Ectodermal cell (in vitro differentiated cells): ENCODE data around the gene STAB2.

Experiments used
- H3K27ac ChIP-seq: 2 replicates; pipeline ENCODE4 v1.7.0; 2013; ENCODE audit warnings: mild to moderate bottlenecking, low read depth, low read length; ENCODE audit not compliant: insufficient read depth, poor library complexity, severe bottlenecking
- H3K27me3 ChIP-seq: 2 replicates; pipeline ENCODE4 v1.7.0; 2013; ENCODE audit warnings: mild to moderate bottlenecking, low read length; ENCODE audit not compliant: insufficient read depth, control insufficient read depth, poor library complexity, severe bottlenecking
- H3K36me3 ChIP-seq: one replicate; pipeline ENCODE4 v1.7.0; 2013; ENCODE audit warnings: low read length; ENCODE audit not compliant: control insufficient read depth, insufficient read depth
- H3K4me1 ChIP-seq: one replicate; pipeline ENCODE4 v1.7.0; 2013; ENCODE audit warnings: low read length; ENCODE audit not compliant: control insufficient read depth, insufficient read depth
- H3K4me3 ChIP-seq: 2 replicates; pipeline ENCODE4 v1.7.0; 2013; ENCODE audit warnings: low read depth, low read length, control low read depth; ENCODE audit not compliant: insufficient read depth
- H3K9me3 ChIP-seq: 2 replicates; pipeline ENCODE4 v1.7.0; 2013; ENCODE audit warnings: mild to moderate bottlenecking, low read length, moderate library complexity; ENCODE audit not compliant: control insufficient read depth
- WGBS, 2 experiments: methylation state at CpG; one replicate each; pipeline ENCODE4 v1.1.7; 2013; ENCODE audit warnings: missing lambda C conversion rate in 2 of 2; 5-methylcytosine and 5-hydroxymethylcytosine counted together

STAB2 gene

GRCh38 chr12:103665971-103666370 is 78.9 kb downstream of the STAB2 start:
- 17 to 37% methylated on average over 2 to 5 of the region's 5 CpGs for WGBS, 2 experiments
- no peak overlapping the region for H3K4me3 ChIP-seq
- no peak overlapping the region for H3K27ac ChIP-seq
- no peaks in the 10 kb centered on the region for H3K9me3 ChIP-seq
- peaks cover 8% of the 10 kb centered on the region for H3K4me1 ChIP-seq
- H3K36me3 ChIP-seq: no peaks in the 10 kb centered on the region
- no peaks in the 10 kb centered on the region for H3K27me3 ChIP-seq

GRCh38 chr12:103667125-103667524 is 80.1 kb downstream of the STAB2 start:
- WGBS, 2 experiments: 68 to 85% methylated on average over 2 of the region's 2 CpGs
- Histone ChIP-seq H3K36me3 (no peaks in the 10 kb centered on the region), H3K27ac (no peak overlapping the region), H3K9me3 (no peaks in the 10 kb centered on the region), H3K4me3 (no peak overlapping the region), H3K4me1 (peaks cover 8% of the 10 kb centered on the region), H3K27me3 (no peaks in the 10 kb centered on the region)

GRCh38 chr12:103668520-103668919 is 81.4 kb downstream of the STAB2 start:
- Histone ChIP-seq H3K9me3 (no peaks in the 10 kb centered on the region), H3K27ac (no peak overlapping the region), H3K4me1 (peaks cover 8% of the 10 kb centered on the region), H3K4me3 (no peak overlapping the region), H3K36me3 (no peaks in the 10 kb centered on the region), H3K27me3 (no peaks in the 10 kb centered on the region)
- WGBS, 2 experiments: 95% methylated on average over 8 of the region's 8 CpGs

- no CpG with 5 or more reads among the region's 1 CpG for WGBS, 2 experiments
- Histone ChIP-seq H3K9me3 (no peaks in the 10 kb centered on the region), H3K27ac (no peak overlapping the region), H3K4me1 (peaks cover 3% of the 10 kb centered on the region), H3K36me3 (no peaks in the 10 kb centered on the region), H3K27me3 (no peaks in the 10 kb centered on the region), H3K4me3 (no peak overlapping the region)
Observed at GRCh38 chr12:103671367-103671766, 84.3 kb downstream of the STAB2 start.

- no peak overlapping the region for H3K27ac ChIP-seq
- no peak overlapping the region for H3K4me3 ChIP-seq
- no peaks in the 10 kb centered on the region for H3K27me3 ChIP-seq
- peaks cover 3% of the 10 kb centered on the region for H3K4me1 ChIP-seq
- no peaks in the 10 kb centered on the region for H3K36me3 ChIP-seq
- no peaks in the 10 kb centered on the region for H3K9me3 ChIP-seq
- WGBS, 2 experiments: 91 to 94% methylated on average over 9 to 10 of the region's 10 CpGs
Observed at GRCh38 chr12:103672401-103673119, 85.5 kb downstream of the STAB2 start.

GRCh38 chr12:103673487-103673886 is 86.4 kb downstream of the STAB2 start:
- peaks cover 3% of the 10 kb centered on the region for H3K4me1 ChIP-seq
- no peaks in the 10 kb centered on the region for H3K27me3 ChIP-seq
- H3K9me3 ChIP-seq: no peaks in the 10 kb centered on the region
- 93 to 98% methylated on average over 6 of the region's 6 CpGs for WGBS, 2 experiments
- no peak overlapping the region for H3K4me3 ChIP-seq
- no peaks in the 10 kb centered on the region for H3K36me3 ChIP-seq
- no peak overlapping the region for H3K27ac ChIP-seq

- 94 to 96% methylated on average over 10 of the region's 10 CpGs for WGBS, 2 experiments
Observed at GRCh38 chr12:103673891-103674375, 86.9 kb downstream of the STAB2 start.

GRCh38 chr12:103676893-103677292 is 89.8 kb downstream of the STAB2 start:
- H3K27ac ChIP-seq: no peak overlapping the region
- whole genome bisulfite sequencing, 2 experiments: 17 to 56% methylated on average over 1 to 3 of the region's 3 CpGs

More at GRCh38 chr12:103673891-103674375, 86.9 kb downstream of the STAB2 start:
- peaks cover 3% of the 10 kb centered on the region for H3K4me1 ChIP-seq
- no peaks in the 10 kb centered on the region for H3K36me3 ChIP-seq
- H3K9me3 ChIP-seq: no peaks in the 10 kb centered on the region
- no peak overlapping the region for H3K4me3 ChIP-seq
- H3K27me3 ChIP-seq: no peaks in the 10 kb centered on the region
- H3K27ac ChIP-seq: no peak overlapping the region

GRCh38 chr12:103677341-103677740 is 90.3 kb downstream of the STAB2 start:
- Histone ChIP-seq H3K9me3 (no peaks in the 10 kb centered on the region), H3K27ac (no peak overlapping the region), H3K4me3 (no peak overlapping the region), H3K4me1 (no peaks in the 10 kb centered on the region), H3K27me3 (no peaks in the 10 kb centered on the region), H3K36me3 (no peaks in the 10 kb centered on the region)
- WGBS, 2 experiments: 83 to 91% methylated on average over 8 of the region's 8 CpGs

More at GRCh38 chr12:103676893-103677292, 89.8 kb downstream of the STAB2 start:
- H3K4me1 ChIP-seq: no peaks in the 10 kb centered on the region
- H3K36me3 ChIP-seq: no peaks in the 10 kb centered on the region
- H3K27me3 ChIP-seq: no peaks in the 10 kb centered on the region
- no peaks in the 10 kb centered on the region for H3K9me3 ChIP-seq
- no peak overlapping the region for H3K4me3 ChIP-seq

- WGBS, 2 experiments: 90 to 94% methylated on average over 2 of the region's 2 CpGs
- H3K27ac ChIP-seq: no peak overlapping the region
- no peaks in the 10 kb centered on the region for H3K36me3 ChIP-seq
- no peaks in the 10 kb centered on the region for H3K9me3 ChIP-seq
- H3K4me3 ChIP-seq: no peak overlapping the region
- no peaks in the 10 kb centered on the region for H3K27me3 ChIP-seq
- H3K4me1 ChIP-seq: no peaks in the 10 kb centered on the region
Observed at GRCh38 chr12:103677905-103678304, 90.8 kb downstream of the STAB2 start.
